Superior temporal gyrus (tissue), 1 donor: ENCODE results near the gene GH1.

ENCODE experiments used
- DNase-seq: peaks from one replicate; pipeline ENCODE4 v3.0.0-alpha.2; 2016; ENCODE audit errors: extremely low spot score

Gene GH1

GRCh38 chr17:63944736-63945499, 26.3 kb upstream of the GH1 start:
- no peak for DNase-seq

- DNase-seq: no peak
Measured at GRCh38 chr17:63943745-63944144, 25.1 kb upstream of the GH1 start.

- DNase-seq: no peak
Measured at GRCh38 chr17:63942309-63942985, 23.8 kb upstream of the GH1 start.

- no peak for DNase-seq
Measured at GRCh38 chr17:63941751-63942150, 23.1 kb upstream of the GH1 start.

GRCh38 chr17:63941162-63941561, 22.5 kb upstream of the GH1 start:
- no peak for DNase-seq

GRCh38 chr17:63940584-63940983, 21.9 kb upstream of the GH1 start:
- DNase-seq: no peak

- DNase-seq: no peak
Measured at GRCh38 chr17:63939884-63940283, 21.2 kb upstream of the GH1 start.

- no peak for DNase-seq
Measured at GRCh38 chr17:63939401-63939800, 20.8 kb upstream of the GH1 start.

GRCh38 chr17:63937920-63938319, 19.3 kb upstream of the GH1 start:
- DNase-seq: no peak

- no peak for DNase-seq
Measured at GRCh38 chr17:63937319-63937718, 18.7 kb upstream of the GH1 start.

- no peak for DNase-seq
Measured at GRCh38 chr17:63934183-63935112, 15.8 kb upstream of the GH1 start.

- no peak for DNase-seq
Measured at GRCh38 chr17:63933598-63933997, 15.0 kb upstream of the GH1 start.

GRCh38 chr17:63932721-63933120, 14.1 kb upstream of the GH1 start:
- DNase-seq: no peak

GRCh38 chr17:63931981-63932561, 13.4 kb upstream of the GH1 start, which contains the start of gene CD79B:
Gene CD79B (minus strand): TSS chr17:63932331. CDS start chr17:63932261, 70 bp downstream.
- no peak for DNase-seq

- DNase-seq: no peak
Measured at GRCh38 chr17:63930951-63931575, 12.4 kb upstream of the GH1 start.

- no peak for DNase-seq
Measured at GRCh38 chr17:63929860-63930766, 11.5 kb upstream of the GH1 start.

- no peak for DNase-seq
Measured at GRCh38 chr17:63928966-63929695, 10.5 kb upstream of the GH1 start.

GRCh38 chr17:63928172-63928666, 9.6 kb upstream of the GH1 start:
- DNase-seq: no peak

GRCh38 chr17:63927464-63928171, 9.0 kb upstream of the GH1 start:
- no peak for DNase-seq
